GM19240 (cell line): ENCODE measurements around the gene AGO3.

Source experiments
- DNase-seq: peaks from one replicate; pipeline ENCODE4 v3.0.0; 2011; ENCODE audit warnings: low spot score; ENCODE audit not compliant: insufficient read length

Gene AGO3

GRCh38 chr1:36094621-36095061 is 163.7 kb downstream of the AGO3 start:
- DNase-seq, result no peak

DNA sequence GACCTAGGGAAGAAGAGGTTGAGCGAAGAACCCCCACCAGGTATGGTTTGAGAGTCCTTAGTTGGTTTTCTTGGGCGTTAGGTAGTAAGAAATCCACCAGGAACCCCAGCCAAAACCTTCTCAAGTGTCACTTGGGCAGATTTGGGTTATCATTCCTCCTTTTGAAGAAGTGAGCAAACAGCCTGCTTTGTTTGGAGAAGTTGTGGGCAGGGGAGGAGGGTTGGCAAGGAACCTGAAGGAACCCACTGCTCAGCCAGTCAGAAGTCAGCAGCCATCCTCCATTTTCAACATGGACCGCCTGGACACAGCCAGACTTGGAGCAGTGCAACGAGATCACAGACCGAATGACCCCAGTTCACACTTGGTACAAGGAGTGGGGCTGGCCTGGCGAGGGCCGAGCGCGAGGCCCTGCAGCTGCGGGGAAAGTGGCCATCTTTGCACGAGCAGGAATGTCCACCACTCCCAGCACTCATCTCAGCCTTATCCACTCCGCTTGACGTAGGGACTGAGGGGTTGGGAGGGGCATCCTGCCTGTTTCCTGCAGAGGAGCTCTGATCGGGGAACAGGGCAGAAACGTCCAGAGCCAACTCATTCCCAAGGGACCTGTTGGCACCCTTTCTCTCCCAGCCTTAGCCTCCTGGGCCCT is 165.0 kb downstream of the AGO3 start:
- DNase-seq, result no peak

DNA sequence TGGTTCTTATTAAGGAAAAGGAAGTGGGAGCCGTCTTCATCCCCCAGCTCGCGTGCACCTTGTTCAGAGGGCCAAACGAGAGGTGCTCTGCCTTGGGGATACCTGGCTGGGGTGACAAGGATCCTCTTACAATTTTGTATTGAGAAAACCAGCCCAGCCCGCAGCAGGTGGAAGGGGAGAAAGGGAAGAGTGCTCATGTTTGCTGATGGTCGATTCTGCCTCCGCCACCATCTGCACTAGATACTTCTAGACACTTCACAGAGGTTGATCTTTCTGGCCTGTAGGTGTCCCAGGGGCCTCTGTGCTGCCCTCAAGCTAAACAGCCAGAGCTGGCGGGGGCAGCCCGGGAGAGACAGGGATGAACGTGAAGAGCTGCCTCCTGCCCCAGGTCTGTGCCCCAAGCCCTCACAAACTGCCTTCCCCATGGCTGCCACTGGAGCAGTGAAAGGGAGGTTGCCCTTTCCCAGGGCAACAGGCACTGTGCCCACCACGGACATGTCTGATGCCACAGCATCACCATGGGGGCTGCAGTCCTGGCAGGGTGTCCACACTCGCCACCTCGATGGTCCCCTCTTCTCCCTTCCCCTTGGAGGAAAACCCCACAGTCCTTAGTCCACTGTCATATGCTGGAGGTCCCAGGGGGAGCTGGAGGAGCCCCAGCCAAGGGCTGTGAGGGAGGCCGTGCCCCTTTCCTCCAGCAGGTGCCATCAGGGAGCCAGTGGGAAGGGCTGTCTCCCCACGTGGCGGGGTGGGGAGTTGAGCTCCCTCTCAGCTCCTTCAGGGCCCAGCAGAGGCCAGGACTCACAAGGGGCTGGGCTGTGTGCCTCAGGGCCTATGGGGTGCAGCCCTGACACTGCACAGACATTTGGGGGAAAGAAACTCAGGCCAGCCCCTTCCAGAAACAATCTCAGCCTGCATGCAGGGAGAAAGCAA is 165.9 kb downstream of the AGO3 start:
- no peak for DNase-seq

DNA sequence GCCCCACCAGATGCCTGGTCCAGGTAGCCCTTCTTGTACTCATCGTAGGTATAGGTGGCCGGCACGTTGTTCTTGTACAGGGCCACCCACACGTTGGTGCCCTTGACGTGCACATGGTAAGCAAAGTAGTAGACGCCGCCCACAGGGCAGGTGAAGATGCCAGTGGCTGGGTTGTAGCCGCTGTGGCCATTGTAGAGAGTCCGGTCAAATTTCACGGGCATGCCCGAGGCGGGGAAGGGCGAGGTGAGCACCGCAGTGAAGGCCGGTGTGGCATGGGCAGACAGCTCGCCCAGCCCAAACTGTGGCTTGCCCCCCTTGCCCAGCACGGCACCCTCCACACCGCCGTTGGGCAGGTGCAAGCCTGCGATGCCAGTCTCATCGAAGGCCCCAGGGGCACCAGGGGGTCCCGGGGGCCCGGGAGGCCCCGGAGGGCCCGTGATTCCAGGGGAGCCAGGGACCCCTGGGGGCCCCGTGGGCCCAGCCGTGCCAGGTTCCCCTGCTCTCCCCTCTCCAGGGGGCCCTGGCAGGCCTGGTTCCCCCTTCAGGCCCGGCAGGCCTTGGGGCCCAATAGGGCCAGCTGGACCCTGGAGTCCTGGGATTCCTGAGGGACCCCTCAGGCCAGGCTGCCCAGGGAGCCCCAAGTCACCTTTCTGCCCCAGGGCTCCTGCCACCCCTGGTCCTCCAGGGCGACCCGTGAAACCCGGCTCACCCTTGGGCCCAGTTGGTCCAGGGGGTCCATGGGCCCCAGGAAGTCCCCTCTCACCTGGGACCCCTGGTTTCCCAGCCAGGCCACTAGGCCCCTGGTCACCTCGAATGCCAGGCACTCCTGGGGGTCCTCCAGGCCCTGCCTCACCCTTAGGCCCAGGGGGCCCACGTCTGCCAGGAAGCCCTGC is 167.0 kb downstream of the AGO3 start:
- DNase-seq, result no peak

DNA sequence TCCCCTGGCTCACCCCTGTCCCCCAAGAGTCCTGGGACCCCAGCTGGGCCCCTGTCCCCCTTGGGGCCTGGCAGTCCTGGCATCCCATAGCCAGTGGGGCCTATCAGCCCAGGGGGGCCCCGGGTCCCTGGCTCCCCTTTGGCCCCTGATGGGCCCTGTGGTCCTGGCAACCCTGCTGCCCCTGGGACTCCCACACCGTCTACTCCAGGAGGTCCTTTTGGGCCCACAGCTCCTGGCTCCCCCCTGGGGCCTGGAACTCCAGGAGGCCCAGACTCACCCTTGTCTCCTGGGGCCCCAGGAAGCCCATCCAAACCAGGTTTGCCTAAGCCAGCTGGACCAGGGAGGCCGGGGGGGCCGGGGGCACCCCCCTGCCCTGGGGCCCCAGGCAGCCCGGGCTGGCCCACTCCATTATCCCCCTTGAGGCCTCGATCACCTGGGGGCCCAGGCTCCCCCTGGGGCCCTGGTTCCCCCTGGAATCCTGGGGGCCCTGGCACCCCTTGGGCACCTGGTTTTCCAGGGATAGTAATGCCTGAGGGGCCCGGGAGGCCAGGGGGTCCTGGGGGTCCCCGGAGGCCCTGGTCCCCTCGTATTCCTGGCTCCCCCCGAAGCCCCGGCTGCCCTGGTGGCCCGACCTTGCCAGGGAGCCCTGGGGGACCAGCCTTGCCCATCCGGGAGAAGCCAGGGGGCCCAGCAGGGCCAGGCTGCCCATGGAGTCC is 167.9 kb downstream of the AGO3 start:
- no peak for DNase-seq

GRCh38 chr1:36099681-36100341 is 168.9 kb downstream of the AGO3 start:
- peak; percentile 74 for DNase-seq

DNA sequence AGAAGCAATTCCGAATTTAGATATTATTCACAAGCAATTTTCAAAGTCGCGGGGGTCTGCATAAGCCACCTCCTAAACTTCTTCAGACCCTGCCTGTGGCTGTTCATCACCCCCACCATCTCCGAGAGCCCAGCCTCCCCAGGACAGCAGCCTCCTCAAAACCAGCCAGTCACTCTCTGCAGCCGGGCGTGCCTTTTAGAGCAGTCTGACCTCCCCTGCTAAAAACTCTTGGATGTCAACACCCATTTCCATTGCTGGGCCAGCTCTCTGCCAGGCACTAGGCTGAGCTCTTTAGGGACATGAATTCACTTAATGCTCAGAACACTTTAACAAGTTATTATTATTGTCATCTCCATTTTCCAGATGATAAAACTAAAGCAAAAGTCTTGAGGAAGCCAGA is 169.5 kb downstream of the AGO3 start:
- DNase-seq, result no peak

DNA sequence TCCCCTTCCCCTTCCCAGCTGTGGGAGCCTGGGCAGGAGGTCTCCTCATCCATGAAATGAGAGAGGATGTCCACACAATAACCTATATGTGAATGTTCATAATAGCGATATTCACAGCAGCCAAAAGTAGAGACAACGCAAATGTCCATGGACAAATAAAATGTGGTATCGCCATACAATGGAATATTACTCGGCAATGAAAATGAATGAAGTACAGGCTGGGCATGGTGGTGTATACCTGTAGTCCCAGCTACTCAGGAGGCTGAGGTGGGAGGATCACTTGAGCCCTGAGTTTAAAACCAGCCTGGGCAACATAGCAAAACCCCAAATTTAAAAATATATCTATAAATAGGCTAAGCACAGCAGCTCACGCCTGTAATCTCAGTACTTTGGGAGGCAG is 170.6 kb downstream of the AGO3 start:
- no peak for DNase-seq

GRCh38 chr1:36106269-36106668 is 175.4 kb downstream of the AGO3 start:
- DNase-seq, result no peak

- no peak for DNase-seq
Measured at GRCh38 chr1:36107394-36107793, 176.5 kb downstream of the AGO3 start.

GRCh38 chr1:36108314-36108713 is 177.4 kb downstream of the AGO3 start:
- no peak for DNase-seq

GRCh38 chr1:36109041-36109679 is 178.3 kb downstream of the AGO3 start:
- DNase-seq, result no peak

GRCh38 chr1:36111151-36111550 is 180.2 kb downstream of the AGO3 start:
- DNase-seq, result no peak

DNA sequence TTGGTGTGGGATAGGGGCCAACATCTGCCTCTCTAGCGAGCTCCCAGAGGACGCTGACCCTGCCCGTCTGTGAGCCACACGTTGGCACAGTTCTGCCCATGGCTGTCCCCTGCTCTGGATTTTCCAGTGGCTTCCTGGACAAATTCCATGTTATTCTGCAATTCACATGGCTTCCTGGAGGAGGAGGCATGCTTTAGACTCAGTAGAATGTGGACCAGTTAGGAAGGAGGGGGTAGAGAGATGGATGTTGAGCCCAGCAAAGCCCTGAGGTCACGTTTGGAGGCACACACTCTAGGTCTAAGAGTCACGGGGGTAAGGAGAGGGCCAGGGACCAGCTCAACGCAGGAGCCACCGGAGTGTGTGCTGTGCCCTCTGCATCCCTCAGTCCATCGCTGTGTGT is 181.9 kb downstream of the AGO3 start:
- no peak for DNase-seq

- no peak for DNase-seq
Measured at GRCh38 chr1:36114371-36114770, 183.5 kb downstream of the AGO3 start.

GRCh38 chr1:36115200-36115669 is 184.3 kb downstream of the AGO3 start:
- no peak for DNase-seq

- no peak for DNase-seq
Measured at GRCh38 chr1:36115931-36116330, 185.0 kb downstream of the AGO3 start.

DNA sequence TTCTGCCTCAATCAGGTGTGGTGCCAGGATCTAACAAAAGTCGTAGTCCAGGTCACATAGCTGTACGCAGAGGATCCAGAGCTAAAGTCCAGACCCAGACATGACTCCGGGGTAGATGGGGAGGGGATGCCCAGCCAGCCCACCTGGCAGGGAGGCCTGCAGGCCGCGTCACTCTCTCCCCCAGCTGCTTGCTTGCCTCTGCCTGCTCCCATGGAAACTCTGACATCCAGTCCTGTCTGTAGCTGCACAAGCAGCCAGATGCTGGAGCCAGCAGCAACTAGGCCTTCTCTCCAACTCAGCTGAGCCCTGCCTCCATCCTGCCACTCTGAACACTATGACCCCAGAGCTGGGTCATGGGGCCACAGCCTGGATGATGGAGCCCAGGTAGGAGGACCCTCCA is 186.0 kb downstream of the AGO3 start:
- no peak for DNase-seq

GRCh38 chr1:36118447-36119204 is 187.7 kb downstream of the AGO3 start:
- no peak for DNase-seq
